HepG2 (cell line): ENCODE data around the gene ZNF33B. TPM values are rescaled to one million over a fixed set of nuclear protein-coding genes. Genes with fewer than 3 reads are reported as not detected.

Experiments used
- ARNTL ChIP-seq: sonication (generic); formaldehyde crosslinking; IDR thresholded peaks from 2 replicates; pipeline ENCODE4 v1.4.0; 2020; ENCODE audit warnings: mild to moderate bottlenecking, missing genetic modification reagents
- ATAD3A ChIP-seq: sonication (generic); formaldehyde crosslinking; IDR thresholded peaks from 2 replicates; pipeline ENCODE4 v1.4.0; 2020; ENCODE audit warnings: missing genetic modification reagents
- DR1 ChIP-seq: sonication (generic); formaldehyde crosslinking; IDR thresholded peaks from 2 replicates; pipeline ENCODE4 v1.8.0; 2021; ENCODE audit warnings: mild to moderate bottlenecking, missing genetic modification reagents, inconsistent platforms
- FOXO1 ChIP-seq: sonication (generic); formaldehyde crosslinking; IDR thresholded peaks from 2 replicates; pipeline ENCODE4 v1.4.0; 2020; ENCODE audit warnings: missing genetic modification reagents
- SP5 ChIP-seq: IDR thresholded peaks from 2 replicates; pipeline ENCODE4 v1.6.1; 2016; ENCODE audit warnings: low read depth, borderline replicate concordance
- TOPORS ChIP-seq: sonication (generic); formaldehyde crosslinking; IDR thresholded peaks from 2 replicates; pipeline ENCODE4 v1.8.0; 2023; ENCODE audit warnings: mild to moderate bottlenecking, missing genetic modification reagents
- ZFP36L2 ChIP-seq: sonication (generic); formaldehyde crosslinking; IDR thresholded peaks from 2 replicates; pipeline ENCODE4 v1.4.0; 2020; ENCODE audit warnings: missing genetic modification reagents
- ZMYM2 ChIP-seq: sonication (generic); formaldehyde crosslinking; IDR thresholded peaks from 2 replicates; pipeline ENCODE4 v1.8.0; 2022; ENCODE audit warnings: mild to moderate bottlenecking, missing genetic modification reagents
- ZNF703 ChIP-seq: sonication (generic); formaldehyde crosslinking; IDR thresholded peaks from 2 replicates; pipeline ENCODE4 v1.5.1; 2020; ENCODE audit warnings: missing genetic modification reagents, mild to moderate bottlenecking, moderate library complexity, borderline replicate concordance
- ZSCAN12 ChIP-seq: sonication (generic); formaldehyde crosslinking; IDR thresholded peaks from 2 replicates; pipeline ENCODE4 v1.9.0; 2021; ENCODE audit warnings: mild to moderate bottlenecking, missing genetic modification reagents
- polyA plus RNA-seq, 8 experiments: library from polyadenylated mRNA; depleted of rRNA in 3 of 8; stranded (reverse) in 7 of 8; unstranded in 1 of 8; fragments of >200 nt; fragmentation: Illumina TruSeq in 4 of 8; extraction: Trizol in 4 of 8; gene quantifications; 2 replicates each; pipeline versions ENCODE4 v1.2.1 to v1.2.3, GENCODE V29; 2011 to 2016; ENCODE audit warnings: low read depth in 4 of 8, missing spikeins in 1 of 8, mixed read lengths in 1 of 8; ENCODE audit not compliant: insufficient read depth in 1 of 8
- total RNA-seq, 5 experiments: library from RNA; depleted of rRNA; stranded (reverse); fragments of >200 nt; fragmentation: Illumina TruSeq; extraction: Trizol; gene quantifications; 2 replicates each; pipeline ENCODE4 v1.2.3, GENCODE V29; 2016; ENCODE audit warnings: low read depth in 1 of 5
- TF ChIP-seq, protein P1 (sequence below): sonication (generic); formaldehyde crosslinking; IDR thresholded peaks from 2 replicates; pipeline ENCODE4 v1.5.1; 2020; ENCODE audit warnings: mild to moderate bottlenecking, missing genetic modification reagents, borderline replicate concordance
- TF ChIP-seq, protein P2 (sequence below): conservative IDR thresholded peaks from 2 replicates; pipeline ENCODE4 v1.6.1; 2018; ENCODE audit warnings: missing genetic modification reagents
- TF ChIP-seq, protein P3 (sequence below): sonication (generic); formaldehyde crosslinking; IDR thresholded peaks from 2 replicates; pipeline ENCODE4 v1.4.0; 2020; ENCODE audit warnings: missing genetic modification reagents
- TF ChIP-seq, protein P4 (sequence below): IDR thresholded peaks from 2 replicates; pipeline ENCODE4 v1.6.1; 2016; ENCODE audit warnings: missing biosample characterization, missing genetic modification reagents, low read depth

The ZNF33B gene
- total and polyA plus RNA-seq, 2 of the 13 experiments (the other 11 are each of a cell fraction or from before 2014, with no cell fraction given), result 18.4 to 23.5 TPM

DNA sequence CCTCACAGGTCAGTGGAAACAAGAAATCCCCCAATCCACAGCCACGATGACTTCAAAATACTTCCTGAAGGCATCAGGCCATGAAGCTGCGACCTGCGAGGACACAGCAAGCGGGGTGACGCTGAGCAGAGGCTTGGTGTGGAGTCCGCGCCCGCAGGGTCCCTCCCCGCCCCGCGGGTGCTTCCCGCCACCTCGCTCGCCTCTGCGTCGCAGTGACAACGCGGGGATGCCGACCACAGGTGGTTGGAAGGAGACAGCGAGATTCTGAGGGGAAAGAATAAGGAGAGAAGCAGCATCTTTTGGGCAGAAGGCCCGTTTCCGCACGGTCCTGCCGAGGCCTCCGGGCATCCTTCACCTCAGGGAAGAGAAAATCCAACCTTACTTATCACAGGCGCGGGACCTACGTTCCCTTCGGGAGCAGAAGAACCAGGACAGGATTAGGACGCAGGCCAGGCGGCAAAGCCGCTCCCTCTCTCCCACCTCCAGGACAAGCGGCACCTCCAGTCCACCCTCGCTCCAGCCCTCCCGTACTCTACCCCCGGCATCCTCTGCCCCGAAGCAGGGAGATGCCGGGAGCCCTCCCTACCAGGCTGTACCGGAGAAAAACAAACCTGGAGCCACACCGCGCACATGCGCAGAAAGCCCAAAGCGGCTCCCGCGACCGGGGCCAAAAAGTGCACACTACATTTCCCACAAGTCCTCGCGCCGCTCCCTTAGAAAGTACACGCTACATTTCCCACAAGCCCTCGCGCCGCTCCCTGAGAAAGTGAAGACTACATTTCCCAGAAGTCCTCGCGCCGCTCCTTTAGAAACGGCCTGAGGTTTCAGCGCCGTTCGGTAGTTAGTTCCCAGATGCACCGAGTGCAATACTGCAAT is 85.9 kb downstream of the ZNF33B start (continued):
- TF ChIP-seq, protein P1, sequence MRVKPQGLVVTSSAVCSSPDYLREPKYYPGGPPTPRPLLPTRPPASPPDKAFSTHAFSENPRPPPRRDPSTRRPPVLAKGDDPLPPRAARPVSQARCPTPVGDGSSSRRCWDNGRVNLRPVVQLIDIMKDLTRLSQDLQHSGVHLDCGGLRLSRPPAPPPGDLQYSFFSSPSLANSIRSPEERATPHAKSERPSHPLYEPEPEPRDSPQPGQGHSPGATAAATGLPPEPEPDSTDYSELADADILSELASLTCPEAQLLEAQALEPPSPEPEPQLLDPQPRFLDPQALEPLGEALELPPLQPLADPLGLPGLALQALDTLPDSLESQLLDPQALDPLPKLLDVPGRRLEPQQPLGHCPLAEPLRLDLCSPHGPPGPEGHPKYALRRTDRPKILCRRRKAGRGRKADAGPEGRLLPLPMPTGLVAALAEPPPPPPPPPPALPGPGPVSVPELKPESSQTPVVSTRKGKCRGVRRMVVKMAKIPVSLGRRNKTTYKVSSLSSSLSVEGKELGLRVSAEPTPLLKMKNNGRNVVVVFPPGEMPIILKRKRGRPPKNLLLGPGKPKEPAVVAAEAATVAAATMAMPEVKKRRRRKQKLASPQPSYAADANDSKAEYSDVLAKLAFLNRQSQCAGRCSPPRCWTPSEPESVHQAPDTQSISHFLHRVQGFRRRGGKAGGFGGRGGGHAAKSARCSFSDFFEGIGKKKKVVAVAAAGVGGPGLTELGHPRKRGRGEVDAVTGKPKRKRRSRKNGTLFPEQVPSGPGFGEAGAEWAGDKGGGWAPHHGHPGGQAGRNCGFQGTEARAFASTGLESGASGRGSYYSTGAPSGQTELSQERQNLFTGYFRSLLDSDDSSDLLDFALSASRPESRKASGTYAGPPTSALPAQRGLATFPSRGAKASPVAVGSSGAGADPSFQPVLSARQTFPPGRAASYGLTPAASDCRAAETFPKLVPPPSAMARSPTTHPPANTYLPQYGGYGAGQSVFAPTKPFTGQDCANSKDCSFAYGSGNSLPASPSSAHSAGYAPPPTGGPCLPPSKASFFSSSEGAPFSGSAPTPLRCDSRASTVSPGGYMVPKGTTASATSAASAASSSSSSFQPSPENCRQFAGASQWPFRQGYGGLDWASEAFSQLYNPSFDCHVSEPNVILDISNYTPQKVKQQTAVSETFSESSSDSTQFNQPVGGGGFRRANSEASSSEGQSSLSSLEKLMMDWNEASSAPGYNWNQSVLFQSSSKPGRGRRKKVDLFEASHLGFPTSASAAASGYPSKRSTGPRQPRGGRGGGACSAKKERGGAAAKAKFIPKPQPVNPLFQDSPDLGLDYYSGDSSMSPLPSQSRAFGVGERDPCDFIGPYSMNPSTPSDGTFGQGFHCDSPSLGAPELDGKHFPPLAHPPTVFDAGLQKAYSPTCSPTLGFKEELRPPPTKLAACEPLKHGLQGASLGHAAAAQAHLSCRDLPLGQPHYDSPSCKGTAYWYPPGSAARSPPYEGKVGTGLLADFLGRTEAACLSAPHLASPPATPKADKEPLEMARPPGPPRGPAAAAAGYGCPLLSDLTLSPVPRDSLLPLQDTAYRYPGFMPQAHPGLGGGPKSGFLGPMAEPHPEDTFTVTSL (CRISPR knock-in tag), result no peak
- TF ChIP-seq, protein P2, sequence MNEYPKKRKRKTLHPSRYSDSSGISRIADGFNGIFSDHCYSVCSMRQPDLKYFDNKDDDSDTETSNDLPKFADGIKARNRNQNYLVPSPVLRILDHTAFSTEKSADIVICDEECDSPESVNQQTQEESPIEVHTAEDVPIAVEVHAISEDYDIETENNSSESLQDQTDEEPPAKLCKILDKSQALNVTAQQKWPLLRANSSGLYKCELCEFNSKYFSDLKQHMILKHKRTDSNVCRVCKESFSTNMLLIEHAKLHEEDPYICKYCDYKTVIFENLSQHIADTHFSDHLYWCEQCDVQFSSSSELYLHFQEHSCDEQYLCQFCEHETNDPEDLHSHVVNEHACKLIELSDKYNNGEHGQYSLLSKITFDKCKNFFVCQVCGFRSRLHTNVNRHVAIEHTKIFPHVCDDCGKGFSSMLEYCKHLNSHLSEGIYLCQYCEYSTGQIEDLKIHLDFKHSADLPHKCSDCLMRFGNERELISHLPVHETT (CRISPR knock-in tag), result no peak
- TF ChIP-seq SP5 (CRISPR knock-in tag) (no peak), ZMYM2 (no peak), ARNTL (CRISPR knock-in tag) (0 out of 2 replicates have a peak, but pooled peaks have one; percentile 49), ZNF703 (CRISPR knock-in tag) (no peak; the same call in 1 of the 2 replicates), DR1 (peak; percentile 71; the same call in 1 of the 2 replicates), TOPORS (CRISPR knock-in tag) (no peak; the same call in 1 of the 2 replicates), ZFP36L2 (no peak), ZSCAN12 (no peak), FOXO1 (no peak; the same call in 1 of the 2 replicates), ATAD3A (CRISPR knock-in tag) (no peak)
- TF ChIP-seq, protein P3, sequence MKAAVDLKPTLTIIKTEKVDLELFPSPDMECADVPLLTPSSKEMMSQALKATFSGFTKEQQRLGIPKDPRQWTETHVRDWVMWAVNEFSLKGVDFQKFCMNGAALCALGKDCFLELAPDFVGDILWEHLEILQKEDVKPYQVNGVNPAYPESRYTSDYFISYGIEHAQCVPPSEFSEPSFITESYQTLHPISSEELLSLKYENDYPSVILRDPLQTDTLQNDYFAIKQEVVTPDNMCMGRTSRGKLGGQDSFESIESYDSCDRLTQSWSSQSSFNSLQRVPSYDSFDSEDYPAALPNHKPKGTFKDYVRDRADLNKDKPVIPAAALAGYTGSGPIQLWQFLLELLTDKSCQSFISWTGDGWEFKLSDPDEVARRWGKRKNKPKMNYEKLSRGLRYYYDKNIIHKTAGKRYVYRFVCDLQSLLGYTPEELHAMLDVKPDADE, result no peak
- TF ChIP-seq, protein P4, sequence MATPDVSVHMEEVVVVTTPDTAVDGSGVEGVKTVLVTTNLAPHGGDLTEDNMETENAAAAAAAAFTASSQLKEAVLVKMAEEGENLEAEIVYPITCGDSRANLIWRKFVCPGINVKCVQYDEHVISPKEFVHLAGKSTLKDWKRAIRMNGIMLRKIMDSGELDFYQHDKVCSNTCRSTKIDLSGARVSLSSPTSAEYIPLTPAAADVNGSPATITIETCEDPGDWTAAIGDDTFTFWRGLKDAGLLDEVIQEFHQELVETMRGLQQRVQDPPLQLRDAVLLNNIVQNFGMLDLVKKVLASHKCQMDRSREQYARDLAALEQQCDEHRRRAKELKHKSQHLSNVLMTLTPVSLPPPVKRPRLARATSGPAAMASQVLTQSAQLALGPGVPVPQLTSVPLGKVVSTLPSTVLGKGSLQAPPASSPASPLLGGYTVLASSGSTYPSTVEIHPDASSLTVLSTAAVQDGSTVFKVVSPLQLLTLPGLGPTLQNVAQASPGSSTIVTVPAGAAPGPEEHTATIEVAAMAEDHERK (CRISPR knock-in tag), result no peak
